A673 (cell line): Measurements from ENCODE around the gene TMEM198. TPM values are rescaled to one million over a fixed set of nuclear protein-coding genes. Genes with fewer than 3 reads are reported as not detected.

Experiments used
- BruUV-seq: library from RNA; stranded (reverse); fragments of 400-500 nt; replicated peaks from 2 replicates; lab custom pipeline; 2021; lab: Mats Ljungman, UMichigan
- CTCF ChIA-PET: fragments of 300-600 bp; sonication (Branson Sonifier 250); formaldehyde crosslinking; loops from one replicate; lab custom pipeline; 2022; ENCODE audit warnings: antibody characterized with exemption; lab: Charles Lee
- POLR2A ChIA-PET: fragments of 300-600 bp; sonication (Branson Sonifier 250); formaldehyde crosslinking; loops from one replicate; lab custom pipeline; 2022; ENCODE audit warnings: antibody characterized with exemption; ENCODE audit not compliant: low non-redundant PET; lab: Charles Lee
- DNase-seq: peaks from one replicate; pipeline ENCODE4 v3.0.0-alpha.2; 2015; ENCODE audit warnings: low spot score
- H3K27ac ChIP-seq: fragments of 200-600 bp; sonication (generic); 2 replicates; pipeline ENCODE4 v1.5.1; 2016; ENCODE audit warnings: mixed run types, low read depth, mild to moderate bottlenecking, mixed read lengths, antibody characterized with exemption, low read length; ENCODE audit not compliant: poor library complexity, severe bottlenecking
- H3K27me3 ChIP-seq: fragments of 200-600 bp; sonication (generic); replicated peaks from 2 replicates; pipeline ENCODE4 v1.6.1; 2017; ENCODE audit warnings: mixed run types, low read depth, mild to moderate bottlenecking, mixed read lengths, antibody characterized with exemption, low read length; ENCODE audit not compliant: insufficient read depth, poor library complexity
- H3K36me3 ChIP-seq: fragments of 200-600 bp; sonication (generic); 2 replicates; pipeline ENCODE4 v1.6.1; 2016; ENCODE audit warnings: mixed run types, mild to moderate bottlenecking, mixed read lengths, antibody characterized with exemption, low read length; ENCODE audit not compliant: insufficient read depth, poor library complexity, severe bottlenecking
- H3K4me1 ChIP-seq: fragments of 200-600 bp; sonication (generic); 2 replicates; pipeline ENCODE4 v1.6.1; 2017; ENCODE audit warnings: mixed run types, mild to moderate bottlenecking, mixed read lengths, antibody characterized with exemption, low read length; ENCODE audit not compliant: insufficient read depth, poor library complexity, severe bottlenecking
- H3K4me3 ChIP-seq: fragments of 200-600 bp; sonication (generic); 2 replicates; pipeline ENCODE4 v1.5.1; 2016; ENCODE audit warnings: low read depth, mixed run types, mild to moderate bottlenecking, mixed read lengths, low read length; ENCODE audit not compliant: poor library complexity, severe bottlenecking
- H3K9me3 ChIP-seq: fragments of 200-600 bp; sonication (generic); 2 replicates; pipeline ENCODE4 v1.6.1; 2016; ENCODE audit warnings: mixed run types, low read depth, mild to moderate bottlenecking, mixed read lengths, antibody characterized with exemption, low read length; ENCODE audit not compliant: poor library complexity, severe bottlenecking
- CTCF ChIP-seq: fragments of 300-800, 200-600 bp; sonication (generic); conservative IDR thresholded peaks from 2 replicates; pipeline ENCODE4 v1.5.1; 2017; ENCODE audit warnings: low read depth, mild to moderate bottlenecking, antibody characterized with exemption, low read length, moderate library complexity, mixed read lengths
- EZH2 ChIP-seq: fragments of 200-600 bp; sonication (generic); IDR thresholded peaks from 2 replicates; pipeline ENCODE4 v1.6.1; 2017; ENCODE audit warnings: borderline replicate concordance, low read depth, mild to moderate bottlenecking, mixed read lengths, antibody characterized with exemption, low read length; ENCODE audit not compliant: poor library complexity, severe bottlenecking
- intact Hi-C: fragments of 100-400 bp; cut with micrococcal nuclease; formaldehyde crosslinking; loops from one replicate; pipeline ENCODE4 v1.10.0; 2022; ENCODE audit not compliant: unreplicated experiment
- total RNA-seq: library from RNA; stranded (reverse); gene quantifications from 2 replicates; pipeline ENCODE4 v1.2.3, GENCODE V29; 2021

TMEM198 gene
- total RNA-seq, 1 experiment from 2014 or later = 4.6 TPM

- POLR2A ChIA-PET = interaction anchor here (0.6 kb wide), 1 partner anchor 9 kb away, joined by 3 read pairs; no protein-coding TSS in a partner anchor
- no TSS peak for BruUV-seq
- intact Hi-C loops = no loop called here
These were observed 41.2 kb upstream of the TMEM198 start for GRCh38 chr2:219502618-219503017.

GRCh38 chr2:219505585-219505984, 38.2 kb upstream of the TMEM198 start:
- no peaks in the 10 kb centered on the region for H3K27me3 ChIP-seq
- TF ChIP-seq CTCF (no peak), EZH2 (no peak)
- H3K4me1 ChIP-seq = peaks cover 44% of the 10 kb centered on the region
- no peak for DNase-seq
- ChIA-PET POLR2A (no interaction called here), CTCF (no interaction called here)
- peaks cover 3% of the 10 kb centered on the region for H3K36me3 ChIP-seq
- intact Hi-C loops = no loop called here
- no TSS peak for BruUV-seq
- H3K9me3 ChIP-seq = no peaks in the 10 kb centered on the region
- H3K27ac ChIP-seq = no peak overlapping the region
- H3K4me3 ChIP-seq = no peak overlapping the region

More at GRCh38 chr2:219502618-219503017, 41.2 kb upstream of the TMEM198 start:
- no peak for DNase-seq
- Histone ChIP-seq H3K4me1 (peaks cover 34% of the 10 kb centered on the region), H3K36me3 (peaks cover 3% of the 10 kb centered on the region), H3K27ac (no peak overlapping the region), H3K4me3 (no peak overlapping the region), H3K9me3 (no peaks in the 10 kb centered on the region), H3K27me3 (no peaks in the 10 kb centered on the region)
- TF ChIP-seq CTCF (no peak), EZH2 (no peak)
- CTCF ChIA-PET = no interaction called here

GRCh38 chr2:219506153-219506801, 37.6 kb upstream of the TMEM198 start:
- peak overlapping the region; percentile 75 for H3K27ac ChIP-seq

More at GRCh38 chr2:219506153-219506801, 37.6 kb upstream of the TMEM198 start:
- no peak overlapping the region for H3K4me3 ChIP-seq
- TF ChIP-seq CTCF (no peak), EZH2 (no peak)
- POLR2A ChIA-PET = no interaction called here
- peaks cover 3% of the 10 kb centered on the region for H3K36me3 ChIP-seq
- intact Hi-C loops = no loop called here
- DNase-seq = no peak
- BruUV-seq = no TSS peak
- CTCF ChIA-PET = no interaction called here
- peaks cover 49% of the 10 kb centered on the region for H3K4me1 ChIP-seq
- no peaks in the 10 kb centered on the region for H3K27me3 ChIP-seq
- H3K9me3 ChIP-seq = no peaks in the 10 kb centered on the region
